ENCODE measurements around the gene FOXL1.

The FOXL1 gene

DNA sequence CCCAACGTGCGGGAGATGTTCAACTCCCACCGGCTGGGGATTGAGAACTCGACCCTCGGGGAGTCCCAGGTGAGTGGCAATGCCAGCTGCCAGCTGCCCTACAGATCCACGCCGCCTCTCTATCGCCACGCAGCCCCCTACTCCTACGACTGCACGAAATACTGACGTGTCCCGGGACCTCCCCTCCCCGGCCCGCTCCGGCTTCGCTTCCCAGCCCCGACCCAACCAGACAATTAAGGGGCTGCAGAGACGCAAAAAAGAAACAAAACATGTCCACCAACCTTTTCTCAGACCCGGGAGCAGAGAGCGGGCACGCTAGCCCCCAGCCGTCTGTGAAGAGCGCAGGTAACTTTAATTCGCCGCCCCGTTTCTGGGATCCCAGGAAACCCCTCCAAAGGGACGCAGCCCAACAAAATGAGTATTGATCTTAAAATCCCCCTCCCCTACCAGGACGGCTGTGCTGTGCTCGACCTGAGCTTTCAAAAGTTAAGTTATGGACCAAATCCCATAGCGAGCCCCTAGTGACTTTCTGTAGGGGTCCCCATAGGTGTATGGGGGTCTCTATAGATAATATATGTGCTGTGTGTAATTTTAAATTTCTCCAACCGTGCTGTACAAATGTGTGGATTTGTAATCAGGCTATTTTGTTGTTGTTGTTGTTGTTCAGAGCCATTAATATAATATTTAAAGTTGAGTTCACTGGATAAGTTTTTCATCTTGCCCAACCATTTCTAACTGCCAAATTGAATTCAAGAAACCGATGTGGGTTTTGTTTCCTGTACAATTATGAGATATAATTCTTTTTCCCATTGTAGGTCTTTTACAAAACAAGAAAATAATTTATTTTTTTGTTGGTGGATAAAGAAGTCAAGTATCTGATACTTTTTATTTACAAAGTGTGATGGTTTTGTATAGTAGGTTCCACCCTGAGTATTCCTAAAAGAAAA lies 9.4 kb upstream of the FOXL1 start:
- DNase-seq, result no peak

DNA sequence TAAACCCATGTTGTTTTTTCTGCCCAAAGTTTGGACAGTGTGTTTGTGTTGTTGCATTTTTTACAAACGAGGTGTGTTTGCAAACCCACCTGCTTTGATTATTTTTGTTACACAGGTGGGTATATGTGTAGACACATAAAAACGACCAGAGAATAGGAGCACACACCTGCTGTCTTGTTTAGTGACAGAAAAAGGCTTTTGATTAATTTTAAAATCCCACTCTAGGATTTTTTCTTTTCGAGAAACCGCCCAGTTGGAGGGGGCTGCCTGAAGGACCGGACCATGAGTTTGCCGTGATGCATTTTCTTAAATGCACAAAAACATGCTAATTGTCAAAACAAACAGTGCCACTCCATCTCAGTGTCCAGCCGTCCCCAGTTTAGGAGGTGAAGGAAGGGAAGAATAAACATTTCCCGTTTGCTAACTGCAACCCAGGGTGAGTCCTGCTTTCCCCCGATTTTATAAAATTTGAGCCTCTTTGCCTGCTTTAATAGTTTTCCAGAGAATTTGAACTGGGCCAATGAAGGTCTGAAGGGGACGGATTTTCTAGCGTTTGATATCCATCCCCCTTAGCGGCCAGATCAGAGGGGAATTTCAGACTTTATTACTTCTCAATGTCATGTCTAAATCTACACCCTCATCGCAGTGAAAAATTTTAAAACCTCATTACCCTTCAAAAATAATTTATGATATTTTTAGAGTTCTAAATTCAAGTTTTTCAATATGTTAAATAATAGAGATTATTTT lies 8.5 kb upstream of the FOXL1 start:
- DNase-seq, result no peak

DNA sequence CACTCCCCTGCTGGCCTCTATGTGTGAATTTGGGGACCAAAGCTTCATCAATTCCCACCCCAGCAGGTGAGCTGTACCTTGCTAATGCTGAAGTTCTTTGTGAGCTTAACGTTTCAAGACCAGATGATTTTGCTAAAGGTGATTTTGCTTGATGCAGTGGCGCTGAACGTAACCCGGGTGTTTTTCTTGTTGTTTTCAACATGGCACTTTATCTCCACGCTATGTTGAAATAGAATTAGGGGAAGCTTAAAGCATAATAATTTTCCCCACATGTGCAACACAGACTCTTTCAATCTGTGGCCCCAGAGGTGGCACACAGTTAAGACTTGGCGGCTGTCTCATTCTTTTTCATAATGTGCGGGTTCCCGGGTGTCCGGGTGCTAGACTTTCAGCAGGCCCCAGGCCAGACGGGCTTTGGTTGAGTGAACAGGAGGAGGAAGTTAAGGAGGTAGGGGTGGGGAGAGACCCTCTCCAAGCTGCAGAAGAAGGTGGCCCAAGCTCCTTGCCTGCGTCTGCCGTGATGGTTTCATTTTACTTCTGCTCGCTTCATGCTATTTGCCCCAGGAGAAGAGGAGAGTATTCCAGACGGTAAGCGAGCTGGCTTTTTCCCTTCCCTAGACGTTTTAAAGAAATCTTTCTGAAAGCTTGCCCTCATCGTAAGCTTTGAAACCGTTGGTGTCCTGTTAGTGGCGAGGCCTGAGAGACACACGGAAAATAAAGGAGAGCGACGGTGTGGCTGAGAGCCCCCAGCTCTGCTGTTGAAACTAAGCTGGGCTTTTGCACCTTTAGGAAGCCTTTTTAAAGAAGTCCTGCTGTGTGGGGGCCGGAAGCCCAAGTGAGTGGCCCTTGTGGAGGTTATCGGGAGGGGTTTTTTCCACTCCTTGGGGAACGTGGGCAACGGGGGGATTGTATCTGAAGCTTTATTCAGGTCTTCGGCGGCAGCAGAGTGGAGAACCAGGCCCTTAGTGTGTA lies 7.5 kb upstream of the FOXL1 start:
- no peak for DNase-seq

DNA sequence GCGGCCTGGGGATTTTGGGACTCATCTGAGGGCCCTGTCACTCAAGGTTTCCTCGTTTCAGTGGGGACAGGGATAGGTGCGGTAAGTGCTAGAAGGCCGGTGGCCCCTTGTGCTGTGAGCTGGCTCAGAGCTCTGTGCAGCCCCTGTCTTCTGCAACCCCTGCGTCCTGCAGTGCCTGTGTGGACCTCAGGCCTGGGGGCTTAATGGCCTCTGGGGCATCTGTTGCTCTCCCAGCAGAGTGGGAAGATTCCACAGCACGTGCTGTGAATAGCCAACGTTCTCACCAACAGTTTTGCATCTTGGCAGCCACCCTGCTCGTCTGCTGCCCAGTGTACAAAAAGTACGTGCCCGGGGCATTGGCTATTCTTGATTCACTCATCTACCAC lies 6.8 kb upstream of the FOXL1 start:
- DNase-seq, result no peak

DNA sequence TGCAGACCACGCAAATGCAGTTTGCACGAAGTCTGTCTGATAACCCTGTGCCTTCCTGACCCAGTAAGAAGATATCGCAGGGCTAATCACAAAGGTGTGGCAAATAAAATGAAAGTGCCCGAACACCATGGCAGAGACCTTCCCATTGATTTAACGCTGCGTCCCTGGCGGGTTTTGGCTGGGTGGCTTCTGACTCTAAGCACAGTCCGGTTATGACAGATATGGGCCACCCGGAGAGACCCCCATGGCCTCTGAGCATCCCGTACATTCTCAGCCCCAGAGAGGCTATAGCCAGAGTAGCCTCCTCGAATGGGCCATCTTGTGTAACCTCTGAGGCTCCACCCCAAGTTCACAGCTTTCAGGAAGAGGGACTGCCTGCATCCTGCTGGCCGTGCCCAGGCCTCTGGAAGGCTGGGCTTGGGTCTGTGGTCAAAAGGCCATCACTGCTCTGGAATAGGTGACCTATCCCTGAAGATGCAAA lies 6.3 kb upstream of the FOXL1 start:
- DNase-seq, result no peak

DNA sequence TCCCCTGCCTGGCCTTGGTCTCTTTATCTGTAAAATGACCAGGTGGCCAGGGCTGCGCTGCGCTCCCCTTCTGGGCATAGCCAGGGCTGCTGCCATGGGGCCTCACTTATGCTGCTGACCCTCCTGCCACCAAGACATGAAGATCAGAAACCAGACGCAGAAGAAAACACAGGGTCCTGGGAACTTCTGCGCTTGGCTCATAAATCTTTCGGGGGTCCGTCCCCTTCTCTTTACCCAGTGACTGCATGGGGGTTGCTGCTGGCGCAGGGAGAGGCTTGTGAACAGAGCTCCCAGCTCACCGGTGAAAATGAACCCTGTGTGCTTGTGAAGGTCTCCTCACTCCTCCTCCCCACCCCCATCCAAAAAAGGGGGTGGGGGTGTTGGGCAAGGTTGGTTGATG lies 5.7 kb upstream of the FOXL1 start:
- DNase-seq, result no peak

DNA sequence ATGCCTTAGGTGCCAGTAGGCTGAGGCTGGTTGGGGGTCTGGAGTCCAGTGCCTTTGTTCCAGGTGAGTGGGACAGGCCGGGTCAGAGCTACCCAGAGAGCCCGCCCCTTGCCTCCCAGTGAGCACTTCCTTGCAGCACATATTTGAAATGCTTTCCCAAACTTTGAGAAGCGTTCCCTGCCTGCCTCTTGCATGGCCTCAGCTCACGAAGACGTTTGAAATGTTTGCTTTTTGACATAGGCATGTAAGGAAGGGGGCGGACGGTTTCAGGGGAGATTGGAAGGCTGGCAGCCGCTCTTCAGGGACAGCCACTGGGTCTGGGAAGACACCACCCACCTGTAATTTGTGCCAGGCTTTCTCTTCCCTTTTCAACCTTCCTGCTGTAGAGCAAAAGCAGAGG lies 5.1 kb upstream of the FOXL1 start:
- no peak for DNase-seq

DNA sequence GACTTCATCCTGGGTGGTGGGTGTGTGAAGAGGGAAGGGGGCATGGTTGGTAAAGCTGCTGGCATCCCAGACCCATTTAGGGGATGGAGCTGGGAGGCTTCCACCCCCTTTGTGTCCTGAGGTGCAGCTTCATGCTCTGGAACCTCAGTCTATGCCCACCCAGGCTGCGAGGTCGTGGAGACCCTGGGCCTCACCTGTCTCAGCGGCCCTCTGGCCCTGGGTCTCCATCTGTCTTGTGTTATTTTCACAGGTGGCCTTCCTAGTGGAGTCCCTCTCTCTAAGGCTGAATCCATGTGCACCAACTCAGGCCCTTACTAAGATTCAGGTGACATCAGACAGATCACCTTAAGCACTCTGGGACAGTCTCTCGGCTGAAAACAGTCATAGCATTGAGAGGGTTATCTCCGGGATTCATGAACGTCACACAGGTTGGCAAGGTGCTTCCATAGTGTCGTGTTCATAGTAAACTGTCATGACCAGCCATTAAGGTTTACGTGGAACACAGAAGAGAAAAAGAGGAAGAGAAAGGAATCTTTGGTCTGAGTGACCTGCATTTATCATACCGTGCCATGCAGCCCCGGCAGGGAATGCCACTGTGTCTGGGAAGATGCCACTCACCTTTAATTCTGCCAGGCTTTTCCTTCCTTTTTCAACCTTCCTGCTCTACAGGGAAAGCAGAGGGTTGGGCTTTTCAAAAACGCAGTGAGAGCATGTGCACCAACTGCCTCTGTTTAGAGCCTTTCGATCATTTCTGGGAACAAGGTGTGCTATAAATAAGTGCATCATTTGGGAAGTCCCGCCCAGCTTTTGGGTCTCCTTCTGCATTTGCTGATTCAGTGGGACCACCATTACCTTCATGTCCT lies 4.5 kb upstream of the FOXL1 start:
- DNase-seq, result no peak

DNA sequence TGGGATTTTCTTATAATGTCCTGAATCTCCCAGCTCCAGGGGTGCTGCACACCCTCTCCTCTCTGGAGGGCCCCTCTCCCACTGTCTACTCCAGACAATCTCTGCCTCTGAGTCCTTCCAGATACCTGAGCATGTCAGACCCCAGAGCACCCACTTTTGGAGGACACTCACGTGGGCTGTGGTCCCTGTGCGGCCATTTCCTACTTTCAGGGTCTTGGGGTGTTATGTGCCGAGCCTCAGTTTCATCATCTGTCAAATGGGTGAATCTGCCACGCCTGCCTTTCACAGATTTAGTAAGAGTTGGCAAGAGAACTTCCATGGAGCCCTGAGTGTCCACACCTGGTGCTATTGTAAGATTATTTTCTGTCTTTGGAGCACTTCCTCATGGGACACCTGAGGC lies 3.7 kb upstream of the FOXL1 start:
- DNase-seq, result no peak

DNA sequence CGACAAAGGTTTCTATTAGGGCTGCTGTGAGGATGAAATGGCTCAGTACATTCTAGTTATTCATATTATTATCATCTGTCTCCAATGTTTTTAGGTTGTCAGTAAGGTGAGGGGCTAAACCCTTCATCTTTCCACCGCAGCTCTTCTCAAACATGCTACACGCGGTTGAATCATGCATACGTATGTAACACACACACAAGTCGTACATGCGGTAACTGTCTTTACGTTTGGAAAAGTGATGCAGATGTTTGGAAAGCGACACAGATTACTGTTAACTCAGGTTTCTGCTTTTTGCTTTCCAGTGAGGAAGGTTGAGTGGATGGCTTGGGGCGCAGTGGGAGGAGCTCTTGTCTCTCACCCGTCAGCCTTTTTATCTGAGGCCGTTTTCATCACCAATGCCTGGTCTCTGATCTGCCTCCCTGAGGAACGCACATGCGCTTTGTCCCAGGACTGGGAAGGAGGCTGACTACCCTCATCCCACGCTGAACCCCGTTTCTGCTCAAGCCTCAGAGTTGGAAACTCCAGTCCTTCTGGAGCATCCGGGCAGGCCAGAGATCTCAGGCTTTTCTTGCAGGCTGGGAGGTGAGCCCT lies 3.2 kb upstream of the FOXL1 start:
- DNase-seq, result no peak

DNA sequence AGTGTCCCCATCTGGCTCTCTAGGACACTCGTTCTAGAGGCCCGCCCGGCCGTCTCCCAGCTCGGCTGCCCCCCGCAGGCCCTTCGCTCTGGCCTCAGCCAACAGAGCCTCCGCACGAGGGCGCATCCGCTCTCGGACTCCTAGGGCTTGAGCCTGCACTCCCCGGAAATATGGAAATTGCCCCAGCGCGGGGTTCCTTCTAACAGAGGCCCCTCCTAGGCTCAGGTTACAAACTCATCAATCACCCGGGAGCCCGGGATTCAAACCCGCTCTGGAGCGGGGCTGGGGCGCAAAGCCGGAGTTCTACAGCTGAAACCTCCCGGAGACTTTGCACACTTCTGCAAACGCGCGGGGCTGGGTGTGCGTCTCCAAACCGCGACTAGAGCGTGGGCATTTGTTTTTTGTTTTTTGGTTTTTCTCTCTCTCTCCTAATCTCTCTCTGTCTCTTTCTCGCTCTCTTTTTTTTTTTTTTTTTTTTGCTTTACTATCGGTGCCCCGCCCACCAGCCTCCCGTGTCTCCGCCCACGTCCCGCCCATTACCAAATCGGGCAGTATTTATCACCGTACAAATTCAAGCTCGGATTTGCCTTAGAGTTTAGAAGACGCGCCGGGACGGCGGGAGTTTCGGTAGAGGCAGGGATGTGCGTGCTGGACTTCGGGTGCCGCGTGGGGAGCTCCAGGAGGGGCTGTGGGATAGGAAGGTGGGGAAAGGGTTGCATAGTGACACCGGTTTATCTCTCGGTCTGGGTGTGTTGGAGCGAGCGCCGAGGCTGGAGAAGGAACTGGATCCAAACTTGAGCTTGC lies 2.4 kb upstream of the FOXL1 start:
- DNase-seq, result peak; percentile 21

DNA sequence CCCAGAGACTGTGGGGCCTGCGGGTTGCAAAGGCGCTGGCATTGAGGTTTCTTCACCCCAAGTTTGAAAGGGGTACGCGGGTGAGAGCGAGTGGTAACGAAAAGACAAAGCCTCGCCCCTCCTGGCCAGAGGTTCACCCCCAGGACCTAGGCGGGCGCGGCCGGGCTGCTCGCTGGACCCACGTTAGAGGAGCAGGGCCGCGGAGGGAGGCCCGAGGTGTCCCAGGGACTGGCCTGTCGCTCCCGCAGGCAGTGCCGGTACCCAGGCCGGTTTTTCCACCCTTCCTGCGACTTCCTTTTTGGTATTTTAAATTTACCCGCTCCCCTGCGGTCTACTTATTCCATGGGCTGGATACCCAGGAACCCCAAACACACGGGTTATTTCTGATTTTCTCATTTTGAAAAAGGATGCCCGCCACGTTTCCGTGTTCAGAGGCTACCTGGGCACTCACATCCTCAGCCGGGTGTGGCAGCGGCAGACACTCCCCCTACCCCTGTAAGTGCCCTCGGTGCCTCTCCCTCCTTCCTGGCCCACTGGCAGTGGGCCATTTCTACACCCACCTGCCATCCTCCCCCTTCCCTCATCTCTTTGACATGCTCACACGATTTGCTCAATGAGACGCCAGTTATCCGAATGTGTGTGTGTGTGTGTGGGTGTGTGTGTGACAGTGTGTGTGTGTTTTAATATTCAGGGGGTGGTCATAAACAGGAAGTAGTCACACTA lies 1.6 kb upstream of the FOXL1 start:
- no peak for DNase-seq

DNA sequence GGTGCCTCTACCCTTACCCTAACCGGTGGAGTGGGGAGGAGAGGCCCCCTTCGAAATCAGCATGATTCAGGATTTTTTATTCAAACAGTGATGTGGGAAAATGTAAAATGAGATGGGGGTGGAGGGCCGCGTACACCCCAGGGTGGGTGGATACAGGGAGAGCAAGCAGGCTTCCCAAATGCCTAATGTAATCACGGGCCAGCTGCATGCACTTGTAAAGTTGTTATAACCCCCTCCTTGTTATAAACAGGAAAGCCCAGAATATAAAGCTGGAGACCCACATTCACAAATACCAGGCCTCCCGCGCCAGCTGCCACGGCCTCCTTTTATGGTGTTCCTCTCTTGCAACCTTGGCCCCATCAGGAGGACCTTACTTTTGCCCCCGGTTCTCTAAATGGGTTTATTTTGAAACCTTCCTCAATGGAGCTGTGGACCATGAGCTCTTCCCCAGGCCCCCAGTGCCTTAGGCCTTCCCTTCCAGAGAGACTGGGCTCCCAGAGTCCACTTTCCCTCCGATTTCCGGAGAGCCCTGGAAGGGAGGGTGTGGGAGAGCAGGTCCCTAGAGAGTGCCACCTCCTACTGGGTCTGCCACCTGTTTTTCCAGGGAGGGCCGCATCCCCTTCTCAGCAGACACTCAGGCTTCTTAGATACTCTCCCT lies 906 bp upstream of the FOXL1 start:
- no peak for DNase-seq

DNA sequence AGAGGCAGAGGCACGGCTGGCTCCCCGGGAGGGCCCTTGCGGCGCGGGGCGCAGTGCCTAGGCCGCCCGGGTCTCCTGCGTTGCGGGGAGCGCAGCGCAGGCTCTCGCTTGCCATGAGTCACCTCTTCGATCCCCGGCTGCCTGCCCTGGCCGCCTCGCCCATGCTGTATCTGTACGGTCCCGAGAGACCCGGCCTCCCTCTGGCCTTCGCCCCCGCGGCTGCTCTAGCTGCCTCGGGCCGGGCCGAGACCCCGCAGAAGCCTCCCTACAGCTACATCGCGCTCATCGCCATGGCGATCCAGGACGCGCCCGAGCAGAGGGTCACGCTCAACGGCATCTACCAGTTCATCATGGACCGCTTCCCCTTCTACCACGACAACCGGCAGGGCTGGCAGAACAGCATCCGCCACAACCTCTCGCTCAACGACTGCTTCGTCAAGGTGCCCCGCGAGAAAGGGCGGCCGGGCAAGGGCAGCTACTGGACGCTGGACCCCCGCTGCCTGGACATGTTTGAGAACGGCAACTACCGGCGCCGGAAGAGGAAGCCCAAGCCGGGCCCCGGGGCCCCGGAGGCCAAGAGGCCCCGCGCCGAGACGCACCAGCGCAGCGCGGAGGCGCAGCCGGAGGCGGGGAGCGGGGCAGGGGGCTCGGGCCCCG lies 390 bp downstream of the FOXL1 start:
- no peak for DNase-seq

DNA sequence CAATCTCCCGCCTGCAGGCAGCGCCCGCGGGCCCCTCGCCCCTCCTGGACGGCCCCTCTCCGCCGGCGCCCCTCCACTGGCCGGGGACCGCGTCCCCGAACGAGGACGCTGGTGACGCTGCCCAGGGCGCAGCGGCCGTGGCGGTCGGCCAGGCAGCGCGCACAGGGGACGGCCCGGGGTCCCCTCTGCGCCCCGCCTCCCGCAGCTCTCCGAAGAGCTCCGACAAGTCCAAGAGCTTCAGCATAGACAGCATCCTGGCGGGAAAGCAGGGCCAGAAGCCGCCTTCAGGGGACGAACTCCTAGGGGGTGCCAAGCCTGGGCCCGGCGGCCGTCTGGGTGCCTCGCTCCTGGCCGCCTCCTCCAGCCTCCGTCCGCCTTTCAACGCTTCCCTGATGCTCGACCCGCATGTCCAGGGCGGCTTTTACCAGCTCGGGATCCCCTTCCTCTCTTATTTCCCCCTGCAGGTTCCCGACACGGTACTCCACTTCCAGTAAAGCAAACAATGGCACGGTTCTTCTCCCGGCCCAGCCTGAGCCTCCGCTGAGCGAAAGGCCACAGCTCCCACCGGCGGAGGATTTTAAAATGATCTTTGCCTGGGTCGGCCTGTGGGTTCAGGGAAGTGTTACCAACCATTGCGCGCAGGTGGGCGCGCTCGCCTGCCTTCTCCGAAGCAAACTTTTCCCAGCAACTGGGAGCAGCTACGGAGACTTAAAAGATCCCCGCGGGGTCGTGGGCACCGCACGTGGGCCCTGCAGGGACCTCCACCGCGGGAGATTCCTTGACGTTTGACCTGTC lies 1.1 kb downstream of the FOXL1 start:
- no peak for DNase-seq

DNA sequence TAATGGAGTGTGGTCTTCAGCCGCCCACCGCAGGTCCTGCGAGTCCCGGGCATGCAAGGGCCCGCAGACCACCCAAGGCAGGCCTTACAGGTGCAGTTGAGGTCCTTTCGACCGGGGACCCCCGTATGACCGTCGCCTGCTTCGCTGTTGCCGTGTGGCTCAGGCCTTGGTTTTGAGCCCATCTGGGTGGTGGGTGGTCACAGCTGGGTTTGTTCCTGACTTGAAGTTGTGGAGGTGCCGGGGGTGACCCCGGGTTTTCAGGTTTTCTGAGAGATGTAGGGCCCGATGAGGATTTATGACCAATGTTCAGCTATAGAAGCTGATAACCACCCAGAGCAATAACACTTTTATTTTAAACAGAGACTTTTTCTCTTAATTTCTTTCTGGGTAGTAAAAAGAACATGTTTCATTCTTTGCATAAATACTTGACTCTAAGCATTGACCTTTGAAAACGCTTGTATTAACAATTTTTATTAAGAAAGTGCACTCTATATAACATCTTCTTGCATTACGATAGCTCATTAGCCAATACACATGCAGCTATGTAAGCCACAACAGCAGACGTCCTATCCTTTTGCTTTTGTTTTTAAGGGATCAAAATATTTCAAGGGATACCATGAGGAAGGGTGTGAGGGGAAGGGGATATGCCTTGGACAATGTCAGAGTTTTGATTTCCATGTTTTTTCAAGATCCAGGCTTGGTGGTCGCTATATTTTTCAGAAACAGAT lies 1.9 kb downstream of the FOXL1 start:
- no peak for DNase-seq

DNA sequence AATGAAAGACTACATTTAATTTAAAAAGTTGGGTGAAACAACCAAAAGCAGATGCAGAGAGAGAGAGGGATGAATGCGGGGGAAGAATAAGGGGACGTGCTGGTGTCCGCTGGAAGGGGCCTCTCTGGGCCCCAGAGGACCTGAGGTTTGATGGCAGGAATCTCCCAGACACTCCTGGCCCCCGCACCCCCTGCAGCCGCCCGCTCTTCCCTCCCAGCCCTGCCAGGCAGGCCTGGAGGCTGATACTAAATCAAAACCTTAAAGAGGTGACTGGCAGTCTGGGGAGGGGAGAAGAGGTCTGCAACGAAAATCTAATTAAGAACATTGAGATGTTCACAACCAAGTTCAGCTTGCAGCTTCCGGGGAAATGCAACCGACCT lies 2.4 kb downstream of the FOXL1 start:
- no peak for DNase-seq

Data from activated T-cell treated with anti-CD3 and anti-CD28 coated beads for 4 hours (primary cell).